Neuron (in vitro differentiated cells): ENCODE results near the gene LY86.

ENCODE experiments used
- H2AFZ ChIP-seq: one replicate; pipeline ENCODE4 v1.6.1; 2013; ENCODE audit warnings: low read depth, mild to moderate bottlenecking, inconsistent platforms, low read length, moderate library complexity
- H3K27me3 ChIP-seq: one replicate; pipeline ENCODE4 v1.6.1; 2013; ENCODE audit warnings: low read length; ENCODE audit not compliant: insufficient read depth
- H3K36me3 ChIP-seq: one replicate; pipeline ENCODE4 v1.6.1; 2013; ENCODE audit warnings: low read length; ENCODE audit not compliant: insufficient read depth
- H3K4me1 ChIP-seq: one replicate; pipeline ENCODE4 v1.6.1; 2013; ENCODE audit warnings: low read length; ENCODE audit not compliant: insufficient read depth
- H3K4me3 ChIP-seq: 2 replicates; pipeline ENCODE4 v1.5.1; 2013; ENCODE audit warnings: mild to moderate bottlenecking, low read length, moderate library complexity
- H3K9me3 ChIP-seq: one replicate; pipeline ENCODE4 v1.6.1; 2013; ENCODE audit warnings: low read length

The LY86 gene

DNA sequence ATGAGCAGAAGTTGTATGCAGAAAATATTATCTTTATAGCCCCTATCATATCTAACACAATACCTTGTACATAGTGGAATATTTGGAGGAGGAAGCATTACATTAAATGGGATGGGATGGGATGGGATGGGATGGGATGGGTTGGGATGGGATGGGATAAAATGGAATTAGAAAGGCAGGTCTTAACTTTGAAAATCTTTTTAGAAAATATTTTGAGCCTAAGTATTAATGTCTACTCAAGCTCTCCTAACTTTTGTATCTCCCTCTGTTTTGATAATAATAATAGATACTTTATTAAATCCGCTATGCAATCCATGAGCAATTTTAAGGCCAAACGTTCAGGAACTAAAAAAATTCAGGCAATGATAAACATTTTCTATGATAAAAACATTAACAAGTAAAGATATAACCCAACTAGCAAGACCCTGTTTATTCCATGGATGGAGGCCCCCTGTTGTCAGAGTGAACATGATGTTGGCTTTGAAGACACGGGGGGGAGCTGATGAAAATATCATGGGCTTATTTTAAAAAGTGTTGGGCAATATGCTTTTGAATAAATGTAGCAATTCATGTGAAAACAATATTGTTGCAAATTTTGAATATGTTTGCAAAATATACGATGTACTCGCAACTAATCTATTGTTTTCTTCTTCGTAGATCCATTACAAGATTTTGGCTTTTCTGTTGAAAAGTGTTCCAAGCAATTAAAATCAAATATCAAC, 35.9 kb downstream of the LY86 start:
- H3K9me3 ChIP-seq, result no peaks in the 10 kb centered on the region
- H3K4me1 ChIP-seq, result no peaks in the 10 kb centered on the region
- H3K27me3 ChIP-seq, result no peaks in the 10 kb centered on the region
- no peak overlapping the region for H2AFZ ChIP-seq
- no peaks in the 10 kb centered on the region for H3K36me3 ChIP-seq
- no peak overlapping the region for H3K4me3 ChIP-seq

DNA sequence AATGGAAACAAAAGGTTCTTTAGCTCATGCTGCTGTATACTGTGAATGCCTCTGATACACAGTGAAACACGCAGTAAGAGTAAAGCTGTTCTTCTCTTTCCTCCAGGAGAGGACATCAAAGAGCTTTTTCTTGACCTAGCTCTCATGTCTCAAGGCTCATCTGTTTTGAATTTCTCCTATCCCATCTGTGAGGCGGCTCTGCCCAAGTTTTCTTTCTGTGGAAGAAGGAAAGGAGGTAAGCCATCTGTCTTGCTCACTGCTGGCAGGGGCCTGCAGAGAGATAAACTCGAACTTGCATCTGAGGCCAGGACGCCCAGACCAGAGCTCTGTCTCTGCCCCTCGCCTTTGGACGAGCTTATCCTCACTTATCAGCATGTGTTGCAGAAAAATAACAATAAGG, 37.7 kb downstream of the LY86 start:
- Histone ChIP-seq H3K4me3 (no peak overlapping the region), H3K36me3 (no peaks in the 10 kb centered on the region), H3K4me1 (no peaks in the 10 kb centered on the region), H2AFZ (no peak overlapping the region), H3K27me3 (no peaks in the 10 kb centered on the region), H3K9me3 (no peaks in the 10 kb centered on the region)

DNA sequence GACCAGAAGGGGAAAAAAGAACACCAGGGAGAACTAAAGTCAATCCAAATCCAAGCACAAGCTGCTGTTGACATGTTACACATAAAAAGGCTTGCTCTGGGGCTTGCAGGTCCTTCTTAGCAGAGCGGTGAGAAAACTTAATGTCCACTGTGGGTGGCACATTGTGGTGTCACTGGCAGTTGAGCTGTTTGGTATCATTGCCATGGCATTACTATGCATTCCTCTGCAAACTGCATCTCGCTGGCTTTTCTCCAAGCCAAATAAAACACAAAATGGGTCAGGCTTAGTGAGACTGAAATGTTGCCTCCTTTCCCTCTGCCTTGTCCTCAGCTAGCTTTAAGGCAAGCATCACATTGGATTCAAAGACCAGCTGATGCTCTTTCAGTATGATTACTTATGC, 40.9 kb downstream of the LY86 start:
- no peak overlapping the region for H2AFZ ChIP-seq
- no peaks in the 10 kb centered on the region for H3K9me3 ChIP-seq
- H3K4me3 ChIP-seq, result no peak overlapping the region
- H3K27me3 ChIP-seq, result no peaks in the 10 kb centered on the region
- H3K36me3 ChIP-seq, result no peaks in the 10 kb centered on the region
- H3K4me1 ChIP-seq, result no peaks in the 10 kb centered on the region

DNA sequence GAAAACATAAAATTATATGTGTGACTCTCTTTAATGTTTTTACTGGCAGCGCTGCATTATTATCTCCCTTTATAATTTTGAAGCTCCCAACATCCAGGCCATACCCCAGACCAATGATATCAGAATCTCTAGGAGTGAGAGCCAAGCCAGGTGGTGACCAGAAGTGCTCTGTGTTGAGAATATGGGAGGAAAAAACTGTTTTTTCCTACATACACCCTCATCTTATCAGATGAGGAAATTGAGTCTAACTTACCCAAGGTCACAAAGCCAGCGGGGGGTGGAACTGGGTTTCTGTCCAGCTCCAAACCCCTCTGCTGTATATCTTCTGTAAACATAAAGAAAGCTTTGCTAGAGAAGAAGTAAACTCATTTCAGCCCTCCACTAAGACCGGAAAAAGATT, 42.5 kb downstream of the LY86 start:
- Histone ChIP-seq H3K9me3 (no peaks in the 10 kb centered on the region), H3K27me3 (no peaks in the 10 kb centered on the region), H3K4me1 (no peaks in the 10 kb centered on the region), H3K4me3 (no peak overlapping the region), H3K36me3 (no peaks in the 10 kb centered on the region), H2AFZ (no peak overlapping the region)

DNA sequence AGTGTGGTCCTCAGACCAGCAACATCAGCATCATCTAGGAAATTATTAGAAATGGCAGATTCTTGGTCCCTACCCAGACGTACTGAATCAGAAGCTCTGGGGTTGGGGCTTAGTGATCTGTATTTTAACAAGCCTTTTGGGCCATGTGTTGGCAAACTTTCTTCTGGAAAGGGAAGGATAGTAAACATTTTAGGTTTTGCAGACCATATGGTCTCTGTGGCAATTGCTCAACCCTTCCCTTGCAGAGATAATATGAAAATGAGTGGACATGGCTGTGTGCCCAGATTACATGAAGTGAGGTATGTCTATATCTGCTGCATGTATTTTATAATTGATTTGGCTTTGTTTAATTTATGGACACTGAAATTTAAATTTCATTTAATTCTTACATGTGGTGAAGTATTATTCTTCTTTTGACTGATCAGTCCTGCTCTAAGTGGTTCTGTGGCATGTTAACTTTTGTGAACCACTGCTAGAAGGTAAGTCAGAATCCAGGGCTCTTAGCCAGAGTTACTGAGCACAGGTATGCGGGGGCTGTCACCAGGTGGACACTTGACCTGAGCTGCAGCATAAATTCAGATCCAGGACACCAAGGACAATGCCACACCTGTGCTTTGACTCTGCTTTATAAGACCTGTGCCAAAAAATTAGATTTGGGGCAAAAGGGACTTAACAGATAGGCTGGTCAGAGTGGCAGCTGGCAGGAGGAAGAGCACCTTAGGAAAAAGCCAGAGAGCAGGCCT, 43.2 kb downstream of the LY86 start:
- no peaks in the 10 kb centered on the region for H3K36me3 ChIP-seq

DNA sequence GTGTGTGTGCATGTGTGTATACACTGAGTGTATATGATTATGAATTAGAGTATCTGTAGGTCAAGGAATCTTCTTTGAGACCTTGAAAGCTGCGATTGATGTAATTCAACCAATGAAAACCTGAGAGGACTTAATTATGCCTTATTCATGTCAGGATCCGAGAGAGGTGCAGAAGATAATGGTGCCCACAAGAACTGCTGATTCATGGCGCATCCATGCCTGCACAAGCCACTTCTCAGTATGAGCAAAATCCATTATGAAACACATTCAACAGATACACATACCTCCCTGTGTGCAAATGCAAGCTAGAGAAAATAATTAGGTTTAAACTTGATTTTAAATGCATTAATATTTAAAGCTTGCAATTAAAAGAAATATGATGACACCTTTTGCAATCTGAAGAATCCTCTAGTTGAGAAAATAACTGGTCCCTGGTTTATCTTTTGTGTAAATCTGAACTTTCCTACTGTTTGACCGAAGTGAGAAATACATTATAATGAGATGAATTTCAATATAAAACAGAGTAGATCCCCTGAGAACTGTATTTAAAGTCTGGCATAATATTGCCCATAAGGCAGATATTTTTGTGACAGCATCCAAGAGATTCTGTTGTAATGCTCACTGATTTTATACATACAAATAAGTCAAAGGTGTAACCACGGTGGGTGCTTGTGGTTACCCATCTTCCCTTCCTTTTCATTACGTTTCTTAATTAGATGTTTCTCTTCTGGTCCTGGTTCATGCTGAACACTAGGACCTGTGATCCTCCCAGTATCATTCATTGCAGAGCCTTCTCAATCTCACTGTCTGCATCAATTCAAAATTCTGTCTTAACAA, 45.6 kb downstream of the LY86 start:
- H3K4me3 ChIP-seq, result no peak overlapping the region
- no peak overlapping the region for H2AFZ ChIP-seq
- no peaks in the 10 kb centered on the region for H3K27me3 ChIP-seq
- H3K36me3 ChIP-seq, result no peaks in the 10 kb centered on the region
- no peaks in the 10 kb centered on the region for H3K9me3 ChIP-seq
- H3K4me1 ChIP-seq, result no peaks in the 10 kb centered on the region

More for the DNA sequence above, 43.2 kb downstream of the LY86 start:
- Histone ChIP-seq H3K4me3 (no peak overlapping the region), H2AFZ (no peak overlapping the region), H3K9me3 (no peaks in the 10 kb centered on the region), H3K4me1 (no peaks in the 10 kb centered on the region), H3K27me3 (no peaks in the 10 kb centered on the region)

DNA sequence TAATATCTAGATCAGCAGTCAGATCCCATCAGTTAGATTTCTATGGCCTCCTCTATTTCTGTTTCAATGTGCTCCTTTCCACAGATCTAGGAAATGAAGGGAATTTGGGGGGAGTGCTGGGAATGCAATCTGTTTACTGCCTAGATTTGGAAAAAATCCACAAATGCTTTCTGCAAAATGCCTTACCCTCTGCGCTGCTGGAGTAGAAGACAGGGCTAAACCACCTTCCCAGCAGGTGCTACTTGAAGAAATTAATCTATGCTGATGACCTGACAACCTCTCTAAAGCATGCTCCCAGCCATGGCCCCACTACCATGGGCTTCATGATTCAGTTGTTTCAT, 46.2 kb downstream of the LY86 start:
- H3K4me1 ChIP-seq, result no peaks in the 10 kb centered on the region
- H3K36me3 ChIP-seq, result no peaks in the 10 kb centered on the region
- no peak overlapping the region for H3K4me3 ChIP-seq
- H3K27me3 ChIP-seq, result no peaks in the 10 kb centered on the region
- no peaks in the 10 kb centered on the region for H3K9me3 ChIP-seq
- no peak overlapping the region for H2AFZ ChIP-seq

DNA sequence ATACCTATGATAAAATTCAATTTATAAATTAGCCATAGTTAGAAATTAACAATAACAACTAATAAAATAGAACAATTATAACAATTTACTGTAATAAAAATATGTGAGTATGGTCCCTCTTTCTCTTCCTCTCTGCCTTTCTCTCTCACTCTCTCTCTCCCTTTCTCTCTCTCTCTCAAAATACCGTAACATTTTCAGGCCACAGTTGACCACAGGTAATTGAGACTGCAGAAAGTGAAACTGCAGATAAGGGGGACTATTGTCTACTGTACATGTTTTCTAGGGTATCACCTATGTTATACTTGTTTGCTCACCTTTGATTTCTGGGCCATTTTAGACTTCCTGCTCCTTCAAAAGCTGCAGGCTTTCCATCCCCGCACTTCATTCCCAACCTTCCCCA, 46.8 kb downstream of the LY86 start:
- H3K4me3 ChIP-seq, result no peak overlapping the region
- no peaks in the 10 kb centered on the region for H3K4me1 ChIP-seq
- H3K9me3 ChIP-seq, result no peaks in the 10 kb centered on the region
- H3K36me3 ChIP-seq, result no peaks in the 10 kb centered on the region
- no peaks in the 10 kb centered on the region for H3K27me3 ChIP-seq
- no peak overlapping the region for H2AFZ ChIP-seq

DNA sequence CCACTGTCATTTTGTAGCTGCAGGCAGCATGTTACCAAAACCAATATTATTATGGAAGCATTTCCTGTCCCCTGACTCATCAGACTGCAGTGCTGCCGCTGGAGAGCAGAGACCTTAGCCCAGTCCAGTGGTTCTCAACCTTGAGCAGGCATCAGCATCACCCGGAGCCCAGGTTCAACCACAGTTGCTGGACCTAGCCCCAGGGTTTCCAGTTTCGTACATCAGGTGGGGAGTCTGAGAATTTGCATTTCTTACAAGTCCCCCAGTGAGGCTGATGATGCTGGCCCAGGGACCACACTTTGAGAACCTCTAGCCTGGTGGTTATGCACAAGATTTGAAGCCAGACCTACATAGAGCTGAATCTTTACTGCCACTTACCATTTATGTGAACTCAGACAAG, 47.3 kb downstream of the LY86 start:
- no peak overlapping the region for H3K4me3 ChIP-seq
- H2AFZ ChIP-seq, result no peak overlapping the region

DNA sequence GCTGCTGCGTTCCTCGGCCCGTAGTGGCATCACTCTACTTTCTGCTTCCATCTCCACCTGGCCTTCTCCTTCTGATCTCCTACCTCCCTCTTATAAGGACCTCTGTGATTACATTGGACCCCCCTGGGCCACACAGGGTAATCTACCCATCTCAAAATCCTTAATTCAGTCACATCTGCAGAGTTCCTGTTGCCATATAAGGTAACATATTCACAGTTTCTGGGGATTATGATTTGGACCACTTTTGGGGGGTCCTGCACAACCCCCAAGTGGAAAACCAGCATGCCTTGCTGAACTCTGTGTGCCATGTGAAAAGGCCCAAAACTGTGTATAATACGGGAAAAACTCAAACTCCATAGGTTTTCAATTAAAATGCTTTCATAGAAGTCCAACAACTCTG, 51.1 kb downstream of the LY86 start:
- Histone ChIP-seq H3K4me3 (no peak overlapping the region), H3K36me3 (no peaks in the 10 kb centered on the region), H3K27me3 (no peaks in the 10 kb centered on the region), H3K9me3 (no peaks in the 10 kb centered on the region), H2AFZ (no peak overlapping the region), H3K4me1 (no peaks in the 10 kb centered on the region)

More for the DNA sequence above, 47.3 kb downstream of the LY86 start:
- Histone ChIP-seq H3K4me1 (no peaks in the 10 kb centered on the region), H3K27me3 (no peaks in the 10 kb centered on the region), H3K36me3 (no peaks in the 10 kb centered on the region), H3K9me3 (no peaks in the 10 kb centered on the region)

DNA sequence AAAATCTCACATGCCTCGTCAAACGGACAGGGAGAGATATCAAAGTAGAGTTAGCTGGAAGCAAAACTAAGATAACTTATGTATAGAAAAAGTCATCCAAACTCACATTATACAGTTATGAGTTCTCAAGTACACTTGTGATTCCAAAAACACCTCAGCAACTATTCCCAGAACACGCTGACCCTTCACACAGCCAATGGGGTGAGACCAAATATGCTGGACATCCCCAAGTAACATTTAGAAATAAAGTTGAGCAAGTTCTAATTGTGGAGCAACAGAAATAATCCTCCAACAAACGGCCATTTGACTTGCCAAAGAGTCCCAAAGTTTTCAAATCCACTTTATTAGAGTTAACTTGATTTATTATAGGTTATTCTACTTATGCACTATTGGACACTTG, 52.4 kb downstream of the LY86 start:
- no peak overlapping the region for H3K4me3 ChIP-seq
- no peak overlapping the region for H2AFZ ChIP-seq
- H3K4me1 ChIP-seq, result no peaks in the 10 kb centered on the region
- H3K27me3 ChIP-seq, result no peaks in the 10 kb centered on the region
- H3K9me3 ChIP-seq, result no peaks in the 10 kb centered on the region
- H3K36me3 ChIP-seq, result no peaks in the 10 kb centered on the region

DNA sequence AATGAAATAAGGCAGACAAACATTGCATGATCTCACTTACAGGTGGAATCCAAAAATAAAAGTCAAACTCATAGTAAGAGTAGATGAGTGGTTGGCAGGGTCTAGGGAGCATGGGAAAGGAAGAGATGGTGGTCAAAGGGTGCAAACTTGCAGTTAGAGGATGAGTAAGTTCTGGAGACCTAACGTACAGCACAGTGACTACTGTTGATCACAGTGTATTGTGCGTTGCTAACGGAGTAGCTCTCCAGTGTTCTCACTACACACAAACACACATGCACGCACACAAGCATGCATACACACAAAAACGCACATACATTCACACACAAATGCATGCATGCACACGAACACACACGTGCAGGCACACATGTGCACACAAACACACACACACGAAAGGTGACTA, 54.9 kb downstream of the LY86 start:
- Histone ChIP-seq H2AFZ (no peak overlapping the region), H3K4me1 (no peaks in the 10 kb centered on the region), H3K4me3 (no peak overlapping the region), H3K36me3 (no peaks in the 10 kb centered on the region), H3K9me3 (no peaks in the 10 kb centered on the region), H3K27me3 (no peaks in the 10 kb centered on the region)

DNA sequence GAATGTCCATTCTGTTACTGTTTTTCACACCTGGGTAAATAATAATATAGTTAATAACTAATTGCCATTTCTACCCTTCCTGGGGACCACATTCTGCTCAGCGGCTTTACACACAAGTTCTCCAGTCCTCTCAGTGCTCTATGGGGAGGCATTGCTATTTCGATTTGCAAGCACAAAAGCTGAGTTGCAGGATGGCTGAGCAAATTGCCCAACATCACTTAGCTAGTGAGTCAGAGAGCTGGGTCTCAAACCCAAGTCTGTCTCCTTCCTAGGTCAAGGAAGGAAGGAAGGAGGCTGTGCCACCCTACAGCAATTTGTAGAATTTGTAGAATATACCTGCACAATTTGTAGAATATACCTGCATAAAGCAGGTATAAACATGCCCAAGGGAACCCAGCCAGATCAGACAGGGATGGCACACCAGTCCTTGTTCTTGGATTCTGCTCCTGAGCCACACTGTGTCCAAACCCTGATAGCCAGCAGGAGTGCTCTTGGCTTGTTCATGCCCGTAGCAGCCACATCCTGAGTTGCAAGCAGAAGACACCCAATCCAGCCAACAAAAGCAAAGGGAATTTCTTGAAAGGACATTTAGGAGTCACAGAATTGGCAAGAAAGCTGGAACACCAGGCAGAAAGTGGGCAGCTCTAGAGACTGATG, 56.9 kb downstream of the LY86 start:
- Histone ChIP-seq H3K27me3 (no peaks in the 10 kb centered on the region), H3K9me3 (no peaks in the 10 kb centered on the region), H3K36me3 (no peaks in the 10 kb centered on the region), H3K4me3 (no peak overlapping the region), H3K4me1 (no peaks in the 10 kb centered on the region), H2AFZ (no peak overlapping the region)
